ENCODE measurements around the gene NAGA.

DNA sequence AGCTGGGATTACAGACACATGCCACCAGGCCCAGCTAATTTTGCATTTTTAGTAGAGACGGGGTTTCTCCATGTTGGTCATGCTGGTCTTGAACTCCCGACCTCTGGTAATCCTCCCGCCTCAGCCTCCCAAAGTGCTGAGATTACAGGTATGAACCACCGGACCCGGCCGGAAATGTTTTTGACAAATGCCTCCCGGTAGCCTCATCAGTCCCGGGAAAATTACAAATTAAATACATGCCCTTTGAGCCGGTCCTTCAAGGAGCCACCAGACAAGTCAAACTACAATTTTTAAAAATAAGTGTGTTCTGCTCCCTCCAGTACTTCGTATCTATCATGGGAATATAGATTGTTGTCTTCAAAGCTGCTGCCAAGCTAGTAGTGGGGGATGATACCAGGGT lies 54.5 kb downstream of the NAGA start:
- TF ChIP-seq, protein P1, sequence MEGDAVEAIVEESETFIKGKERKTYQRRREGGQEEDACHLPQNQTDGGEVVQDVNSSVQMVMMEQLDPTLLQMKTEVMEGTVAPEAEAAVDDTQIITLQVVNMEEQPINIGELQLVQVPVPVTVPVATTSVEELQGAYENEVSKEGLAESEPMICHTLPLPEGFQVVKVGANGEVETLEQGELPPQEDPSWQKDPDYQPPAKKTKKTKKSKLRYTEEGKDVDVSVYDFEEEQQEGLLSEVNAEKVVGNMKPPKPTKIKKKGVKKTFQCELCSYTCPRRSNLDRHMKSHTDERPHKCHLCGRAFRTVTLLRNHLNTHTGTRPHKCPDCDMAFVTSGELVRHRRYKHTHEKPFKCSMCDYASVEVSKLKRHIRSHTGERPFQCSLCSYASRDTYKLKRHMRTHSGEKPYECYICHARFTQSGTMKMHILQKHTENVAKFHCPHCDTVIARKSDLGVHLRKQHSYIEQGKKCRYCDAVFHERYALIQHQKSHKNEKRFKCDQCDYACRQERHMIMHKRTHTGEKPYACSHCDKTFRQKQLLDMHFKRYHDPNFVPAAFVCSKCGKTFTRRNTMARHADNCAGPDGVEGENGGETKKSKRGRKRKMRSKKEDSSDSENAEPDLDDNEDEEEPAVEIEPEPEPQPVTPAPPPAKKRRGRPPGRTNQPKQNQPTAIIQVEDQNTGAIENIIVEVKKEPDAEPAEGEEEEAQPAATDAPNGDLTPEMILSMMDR (IDR thresholded peaks at IDR 0.05): no peak
- TF ChIP-seq ZFX (IDR thresholded peaks at IDR 0.05; ENCODE audit: borderline replicate concordance): no peak

Measured in 22Rv1 (cell line).